Karpas-422 (cell line): ENCODE measurements around the gene CNR2. TPM values are rescaled to one million over a fixed set of nuclear protein-coding genes. Genes with fewer than 3 reads are reported as not detected.

Source experiments
- DNase-seq: peaks from one replicate; pipeline ENCODE4 v3.0.0-alpha.2; 2015
- H2AFZ ChIP-seq: fragments of 200-600 bp; sonication (generic); 2 replicates; pipeline ENCODE4 v1.6.1; 2014; ENCODE audit warnings: antibody characterized with exemption, low read length, mixed read lengths
- H3K27ac ChIP-seq: fragments of 200-600 bp; sonication (generic); 2 replicates; pipeline ENCODE4 v1.5.1; 2014; ENCODE audit warnings: mild to moderate bottlenecking, low read length, moderate library complexity
- H3K27me3 ChIP-seq: fragments of 200-600 bp; sonication (generic); 2 replicates; pipeline ENCODE4 v1.6.1; 2014; ENCODE audit warnings: low read length, mixed read lengths
- H3K36me3 ChIP-seq: fragments of 200-600 bp; sonication (generic); 2 replicates; pipeline ENCODE4 v1.6.1; 2014; ENCODE audit warnings: low read length, mixed read lengths; ENCODE audit not compliant: insufficient read depth
- H3K4me1 ChIP-seq: fragments of 200-600 bp; sonication (generic); 2 replicates; pipeline ENCODE4 v1.6.1; 2014; ENCODE audit warnings: mild to moderate bottlenecking, low read length, mixed read lengths
- H3K4me2 ChIP-seq: fragments of 200-600 bp; sonication (generic); 2 replicates; pipeline ENCODE4 v1.6.1; 2014; ENCODE audit warnings: low read length, low read depth, mild to moderate bottlenecking; ENCODE audit not compliant: poor library complexity, severe bottlenecking
- H3K4me3 ChIP-seq: fragments of 200-600 bp; sonication (generic); 2 replicates; pipeline ENCODE4 v1.5.1; 2014; ENCODE audit warnings: mild to moderate bottlenecking, antibody characterized with exemption, low read length, mixed read lengths
- H3K79me2 ChIP-seq: fragments of 200-600 bp; sonication (generic); 2 replicates; pipeline ENCODE4 v1.6.1; 2014; ENCODE audit warnings: mild to moderate bottlenecking, low read length, mixed read lengths
- H3K9ac ChIP-seq: fragments of 200-600 bp; sonication (generic); 2 replicates; pipeline ENCODE4 v1.6.0; 2014; ENCODE audit warnings: low read length
- H3K9me2 ChIP-seq: fragments of 200-600 bp; sonication (generic), shearing (Covaris generic); replicated peaks from 2 replicates; pipeline ENCODE4 v1.6.0; 2014; ENCODE audit warnings: mild to moderate bottlenecking, low read length, moderate library complexity; ENCODE audit not compliant: insufficient read depth
- H3K9me3 ChIP-seq: fragments of 300-700, 200-600 bp; sonication (generic); 2 replicates; pipeline ENCODE4 v1.6.1; 2014; ENCODE audit warnings: low read length, mixed read lengths
- H4K20me1 ChIP-seq: fragments of 200-600 bp; sonication (generic); 2 replicates; pipeline ENCODE4 v1.6.1; 2014; ENCODE audit warnings: mild to moderate bottlenecking, antibody characterized with exemption, low read length, low read depth; ENCODE audit not compliant: insufficient read depth
- total RNA-seq: library from RNA; depleted of rRNA; stranded (reverse); fragments of >200 nt; shearing (Covaris generic); gene quantifications from 2 replicates; pipeline ENCODE4 v1.2.3, GENCODE V29; 2014; ENCODE audit warnings: low replicate concordance

The CNR2 gene
- total RNA-seq, 1 experiment from 2014 or later, result 18.9 TPM

DNA sequence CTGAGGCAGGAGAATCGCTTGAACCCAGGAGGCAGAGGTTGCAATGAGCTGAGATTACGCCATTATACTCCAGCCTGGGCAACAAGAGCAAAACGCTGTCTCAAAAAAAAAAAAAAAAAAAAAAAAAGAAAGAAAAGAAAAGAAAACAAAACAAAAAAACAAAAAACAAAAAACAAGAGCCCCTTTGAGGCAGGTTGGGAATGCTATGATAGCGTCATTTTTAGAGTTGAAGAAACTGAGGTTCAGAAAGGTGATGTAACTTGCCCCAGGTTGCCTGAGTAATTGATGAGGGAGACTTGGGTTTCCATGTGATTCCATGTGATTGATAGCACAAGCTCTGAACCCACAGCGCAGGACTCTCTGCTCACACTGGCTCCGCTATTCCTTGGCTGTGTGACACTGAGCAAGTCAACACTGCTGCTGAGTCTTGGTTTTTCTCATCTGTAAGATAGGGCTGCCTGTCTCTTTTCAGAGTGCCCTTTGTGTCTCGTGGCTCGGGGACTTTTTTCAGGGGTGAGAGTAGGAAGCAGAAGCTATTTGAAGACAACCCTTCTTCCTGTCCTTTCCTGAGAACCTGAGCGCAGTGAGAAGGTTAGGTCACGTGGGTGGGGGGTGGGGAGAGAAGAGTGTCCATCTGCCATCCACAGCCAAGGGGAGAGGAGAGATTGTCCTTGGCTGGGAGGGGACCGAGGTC, 2.5 kb downstream of the CNR2 start:
- peak; percentile 67 for DNase-seq
- Histone ChIP-seq H3K9me3 (no peaks in the 10 kb centered on the region), H3K27me3 (no peaks in the 10 kb centered on the region), H3K9me2 (no peaks in the 10 kb centered on the region), H3K36me3 (no peaks in the 10 kb centered on the region), H3K4me1 (peaks cover 92% of the 10 kb centered on the region), H3K9ac (peak overlapping the region; percentile 71), H3K4me2 (peak overlapping the region; percentile 70), H4K20me1 (no peaks in the 10 kb centered on the region), H3K27ac (peak overlapping the region; percentile 97), H3K4me3 (peak overlapping the region; percentile 64; the same call in 1 of the 2 replicates), H3K79me2 (peaks cover 8% of the 10 kb centered on the region), H2AFZ (no peak overlapping the region)

DNA sequence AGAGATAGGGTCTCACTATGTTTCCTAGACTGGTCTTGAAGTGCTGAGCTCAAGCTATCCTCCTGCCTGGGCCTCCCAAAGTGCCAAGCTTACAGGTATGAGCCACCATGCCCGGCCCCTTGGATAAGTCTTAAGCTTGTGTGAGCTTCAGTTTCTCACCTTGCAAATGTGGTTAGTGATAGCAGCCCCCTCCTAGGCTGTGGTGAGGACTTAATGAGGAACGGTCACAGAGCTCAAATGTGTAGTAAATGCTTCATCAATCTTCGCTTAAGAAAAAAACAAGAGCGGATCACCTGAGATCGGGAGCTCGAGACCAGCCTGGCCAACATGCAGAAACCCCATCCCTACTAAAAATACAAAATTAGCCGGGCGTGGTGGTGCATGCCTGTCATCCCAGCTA, 3.0 kb downstream of the CNR2 start:
- Histone ChIP-seq H3K4me3 (no peak overlapping the region), H3K27ac (peak overlapping the region; percentile 97), H3K4me2 (peak overlapping the region; percentile 70), H2AFZ (no peak overlapping the region), H3K9me2 (no peaks in the 10 kb centered on the region), H3K9me3 (no peaks in the 10 kb centered on the region), H3K4me1 (peaks cover 91% of the 10 kb centered on the region), H3K27me3 (no peaks in the 10 kb centered on the region), H3K79me2 (peaks cover 11% of the 10 kb centered on the region), H3K36me3 (no peaks in the 10 kb centered on the region), H4K20me1 (no peaks in the 10 kb centered on the region), H3K9ac (peak overlapping the region; percentile 74)
- DNase-seq, result peak; percentile 68

DNA sequence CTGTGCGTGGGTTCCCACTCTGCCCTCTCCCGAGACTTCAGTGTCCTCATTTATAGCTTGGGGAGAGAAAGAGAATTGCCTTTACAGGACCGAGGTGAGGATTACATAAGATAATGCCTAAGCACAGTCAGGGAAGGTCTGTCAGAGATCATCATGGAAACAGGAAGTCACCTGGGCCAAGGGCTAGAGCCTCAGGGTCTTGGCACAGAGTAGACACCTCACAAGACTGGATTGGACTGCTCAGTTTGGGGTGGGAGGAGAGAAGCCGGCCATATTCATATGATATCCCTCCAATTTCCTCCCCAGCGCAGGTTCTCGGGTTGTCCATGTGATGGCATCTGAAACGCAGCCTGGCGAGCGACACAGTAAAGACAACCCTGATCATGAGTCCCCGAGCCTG, 3.8 kb downstream of the CNR2 start:
- no peaks in the 10 kb centered on the region for H4K20me1 ChIP-seq
- no peaks in the 10 kb centered on the region for H3K27me3 ChIP-seq
- H3K79me2 ChIP-seq, result peaks cover 16% of the 10 kb centered on the region
- H3K9me2 ChIP-seq, result no peaks in the 10 kb centered on the region
- no peaks in the 10 kb centered on the region for H3K9me3 ChIP-seq
- peak overlapping the region; percentile 97 for H3K27ac ChIP-seq
- H2AFZ ChIP-seq, result no peak overlapping the region
- H3K4me1 ChIP-seq, result peaks cover 92% of the 10 kb centered on the region
- DNase-seq, result peak; percentile 90
- peak overlapping the region; percentile 70 for H3K4me2 ChIP-seq
- H3K36me3 ChIP-seq, result no peaks in the 10 kb centered on the region
- H3K4me3 ChIP-seq, result peak overlapping the region; percentile 50
- peak overlapping the region; percentile 74 for H3K9ac ChIP-seq

DNA sequence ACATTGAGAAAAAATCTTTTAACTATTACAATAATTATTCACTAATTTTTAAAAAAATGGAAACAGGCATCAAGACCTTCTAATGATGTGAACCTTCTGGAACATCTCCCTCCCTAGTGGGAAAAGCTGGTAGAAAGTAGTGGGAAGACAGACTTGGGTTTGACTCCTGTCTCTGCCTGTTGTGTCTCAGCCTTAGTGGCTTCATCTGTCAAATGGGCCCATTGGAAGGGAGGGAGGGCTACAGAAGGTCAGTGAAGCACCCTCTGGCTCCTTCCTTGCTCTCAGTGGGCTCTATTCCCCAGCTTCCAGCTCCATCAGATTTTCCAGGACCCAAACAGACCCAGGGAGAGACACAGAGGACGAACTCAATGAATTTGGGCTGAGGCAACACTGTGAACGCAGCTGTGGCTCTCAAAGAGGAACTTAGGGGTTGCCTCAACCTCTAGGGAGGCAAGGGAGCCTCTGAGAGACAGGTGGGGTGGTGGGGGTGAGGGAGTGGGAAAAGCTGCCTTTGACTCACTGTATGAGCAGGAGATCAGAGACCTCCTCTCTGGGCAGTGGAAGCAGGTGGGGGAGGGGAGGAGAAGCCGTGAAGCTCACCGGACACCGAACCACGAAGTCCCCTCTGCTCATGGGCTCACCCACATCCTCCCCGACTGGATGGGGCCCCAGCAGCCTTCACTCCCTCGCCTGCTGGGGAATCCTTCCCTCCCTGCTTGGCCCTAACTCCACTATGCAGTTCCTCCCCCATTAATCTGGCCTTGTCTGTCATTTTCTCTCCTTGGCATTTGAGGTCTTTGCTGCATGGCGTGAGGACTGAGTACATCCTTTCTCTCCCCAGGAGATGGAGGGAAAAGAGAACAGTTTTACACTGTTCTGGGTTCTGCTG, 4.5 kb downstream of the CNR2 start:
- Histone ChIP-seq H3K9me3 (no peaks in the 10 kb centered on the region), H3K36me3 (no peaks in the 10 kb centered on the region), H2AFZ (no peak overlapping the region), H3K79me2 (peaks cover 19% of the 10 kb centered on the region), H3K4me3 (peak overlapping the region; percentile 60), H3K27me3 (no peaks in the 10 kb centered on the region), H3K9ac (peak overlapping the region; percentile 74), H3K9me2 (no peaks in the 10 kb centered on the region), H3K27ac (peak overlapping the region; percentile 97), H3K4me2 (peak overlapping the region; percentile 70), H4K20me1 (no peaks in the 10 kb centered on the region), H3K4me1 (peaks cover 98% of the 10 kb centered on the region)
- DNase-seq, result peak; percentile 97

DNA sequence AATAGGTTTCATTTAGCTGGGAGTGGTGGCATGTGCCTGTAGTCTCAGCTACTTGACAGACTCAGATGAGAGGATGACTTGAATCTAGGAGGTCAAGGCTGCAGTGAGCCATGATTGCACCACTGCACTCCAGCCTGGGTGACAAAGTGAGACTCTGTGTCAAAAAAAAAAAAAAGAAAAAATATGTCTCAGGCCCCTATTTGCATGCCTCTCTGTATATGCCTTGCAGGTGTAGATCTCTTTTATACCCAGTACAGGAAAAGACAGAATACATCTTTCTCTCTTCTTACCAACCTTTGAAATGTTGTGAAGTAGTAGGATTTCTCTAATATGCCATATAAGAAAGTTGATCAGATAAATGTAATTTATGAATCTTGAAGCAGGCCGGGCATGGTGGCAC, 6.4 kb downstream of the CNR2 start:
- Histone ChIP-seq H3K36me3 (no peaks in the 10 kb centered on the region), H3K9me2 (no peaks in the 10 kb centered on the region), H2AFZ (no peak overlapping the region), H3K4me1 (peaks cover 81% of the 10 kb centered on the region), H3K27ac (peak overlapping the region; percentile 97), H3K4me2 (peak overlapping the region; percentile 70), H3K27me3 (no peaks in the 10 kb centered on the region), H3K9ac (peak overlapping the region; percentile 74), H3K4me3 (peak overlapping the region; percentile 49), H3K79me2 (peaks cover 20% of the 10 kb centered on the region), H4K20me1 (no peaks in the 10 kb centered on the region), H3K9me3 (no peaks in the 10 kb centered on the region)
- peak; percentile 88 for DNase-seq

DNA sequence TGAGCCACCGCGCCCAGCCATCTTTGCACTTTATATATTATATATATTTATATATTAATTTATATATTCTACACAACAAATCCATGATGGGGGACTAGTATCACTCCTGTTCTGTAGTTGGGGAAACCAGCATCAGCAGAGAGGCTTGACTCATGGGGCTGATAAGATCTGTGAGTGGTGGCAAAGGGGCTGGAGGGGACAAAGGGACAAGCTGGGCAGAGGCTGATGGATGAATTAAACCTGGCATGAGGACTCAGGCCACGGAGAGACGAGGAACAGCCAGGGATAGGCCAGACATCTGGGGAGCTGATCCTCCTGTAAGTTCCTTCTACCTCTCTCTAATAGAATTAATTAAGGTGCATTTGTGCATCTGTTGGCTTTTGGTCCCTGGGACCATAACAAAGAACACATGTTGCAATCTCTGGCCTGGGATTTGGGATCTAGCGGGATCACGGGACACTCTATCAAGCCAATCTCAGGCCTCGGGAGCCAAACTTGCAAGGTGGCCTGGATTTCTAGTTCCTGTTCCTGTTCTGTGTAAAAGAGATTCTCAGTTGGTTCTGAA, 7.6 kb downstream of the CNR2 start:
- no peak for DNase-seq
- H3K4me1 ChIP-seq, result peaks cover 69% of the 10 kb centered on the region
- peak overlapping the region; percentile 41 for H3K9ac ChIP-seq
- H3K79me2 ChIP-seq, result peaks cover 20% of the 10 kb centered on the region
- no peaks in the 10 kb centered on the region for H3K9me3 ChIP-seq
- H3K4me2 ChIP-seq, result peak overlapping the region; percentile 70
- no peaks in the 10 kb centered on the region for H3K27me3 ChIP-seq
- H3K4me3 ChIP-seq, result no peak overlapping the region
- peak overlapping the region; percentile 97 for H3K27ac ChIP-seq
- H3K9me2 ChIP-seq, result no peaks in the 10 kb centered on the region
- H3K36me3 ChIP-seq, result no peaks in the 10 kb centered on the region
- H4K20me1 ChIP-seq, result no peaks in the 10 kb centered on the region
- H2AFZ ChIP-seq, result no peak overlapping the region

DNA sequence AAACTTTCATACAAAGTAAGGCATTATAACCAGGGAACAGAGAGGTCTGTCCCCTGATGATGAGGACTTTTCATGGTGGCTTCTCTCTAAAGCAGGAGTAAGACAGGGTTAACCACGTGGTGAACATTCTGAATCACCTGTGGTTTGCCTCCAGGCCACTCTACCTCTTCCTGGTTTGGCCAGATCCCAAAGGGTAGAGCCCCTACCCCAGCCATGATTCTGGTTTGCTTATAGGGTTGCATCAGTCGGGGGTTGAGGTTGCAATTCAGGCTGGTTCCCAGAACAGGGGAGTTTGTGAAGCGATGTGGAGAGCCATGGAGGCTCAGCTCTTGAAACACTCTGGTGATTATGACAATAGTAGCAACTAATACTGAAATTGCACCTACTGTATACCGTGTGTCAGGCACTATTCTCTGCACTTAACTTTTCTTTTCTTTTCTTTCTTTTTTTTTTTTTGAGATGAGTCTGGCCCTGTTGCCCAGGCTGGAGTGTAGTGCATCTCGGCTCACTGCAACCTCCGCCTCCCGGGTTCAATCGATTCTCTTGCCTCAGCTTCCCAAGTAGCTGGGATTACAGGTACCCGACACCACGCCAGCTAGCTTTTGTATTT, 8.3 kb downstream of the CNR2 start:
- peaks cover 20% of the 10 kb centered on the region for H3K79me2 ChIP-seq
- no peak for DNase-seq
- no peak overlapping the region for H2AFZ ChIP-seq

More for the DNA sequence above, 8.3 kb downstream of the CNR2 start:
- Histone ChIP-seq H4K20me1 (no peaks in the 10 kb centered on the region), H3K27ac (peak overlapping the region; percentile 69), H3K4me2 (peak overlapping the region; percentile 0), H3K9me2 (no peaks in the 10 kb centered on the region), H3K4me1 (peaks cover 62% of the 10 kb centered on the region), H3K4me3 (no peak overlapping the region), H3K9me3 (no peaks in the 10 kb centered on the region), H3K36me3 (no peaks in the 10 kb centered on the region), H3K27me3 (no peaks in the 10 kb centered on the region), H3K9ac (0 out of 2 replicates have a peak overlapping the region, but pooled peaks have one; percentile 5)
